K562 treated with DMSO at 1 percent for 12 hours (cell line): ENCODE data around the gene SPA17. TPM values are rescaled to one million over a fixed set of nuclear protein-coding genes. Genes with fewer than 3 reads are reported as not detected.

Experiments
- total RNA-seq: library from RNA; unstranded; fragments of 300-600 nt; gene quantifications from 2 replicates; pipeline ENCODE4 v1.2.3, GENCODE V29; 2022; ENCODE audit not compliant: insufficient read depth

SPA17 gene
- 5.3 and 8.6 TPM in 2 replicates for total RNA-seq

DNA sequence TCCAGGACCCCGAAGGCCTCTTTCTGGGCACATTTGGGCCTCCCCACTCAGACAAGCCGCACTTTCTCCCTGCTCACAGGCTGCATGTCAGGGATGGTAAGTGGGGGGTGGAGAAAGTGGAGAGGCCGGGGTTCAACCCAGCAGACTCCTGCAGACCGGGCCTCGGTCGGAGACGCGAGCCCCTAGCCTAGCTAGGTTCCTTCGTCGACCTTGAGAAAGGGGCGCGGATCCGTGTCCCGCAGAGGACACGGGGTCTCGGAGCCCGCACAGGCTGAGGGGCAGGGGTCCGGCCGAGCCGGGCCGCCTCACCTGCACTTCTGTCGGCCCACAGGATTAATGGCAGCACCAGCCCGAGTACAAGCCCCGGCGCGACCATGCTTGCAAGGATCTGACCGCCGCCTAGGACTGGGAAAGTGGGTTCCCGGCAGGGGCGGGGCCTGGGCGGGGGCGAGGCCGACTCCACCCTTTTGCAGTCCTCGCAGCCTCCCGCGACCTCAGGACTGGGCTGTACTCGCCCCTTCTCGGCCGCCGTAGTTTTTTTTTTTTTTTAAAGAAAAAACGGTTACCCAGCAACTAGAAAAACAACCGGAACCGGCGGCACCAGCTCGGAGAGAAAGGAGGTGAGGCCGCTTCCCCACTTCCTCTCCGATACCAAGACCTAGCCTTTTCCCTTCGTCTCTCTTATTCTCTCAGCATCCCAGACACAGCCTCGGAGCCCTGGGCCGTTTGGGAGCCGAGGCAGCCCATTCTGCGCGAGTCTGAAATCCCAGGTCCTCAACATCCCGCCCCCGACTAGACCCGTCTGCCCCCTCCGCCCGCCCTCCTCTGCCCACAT lies at the start of gene SPA17, which contains the start of gene SIAE:
Gene SPA17 (plus strand): TSS at position 572 of the 835 bp plus-strand sequence. CDS start 1,361 bp downstream, outside the sequence.
Gene SIAE (minus strand): TSS at position 407 of the 835 bp plus-strand sequence. CDS start 31 bp downstream, at position 376.

DNA sequence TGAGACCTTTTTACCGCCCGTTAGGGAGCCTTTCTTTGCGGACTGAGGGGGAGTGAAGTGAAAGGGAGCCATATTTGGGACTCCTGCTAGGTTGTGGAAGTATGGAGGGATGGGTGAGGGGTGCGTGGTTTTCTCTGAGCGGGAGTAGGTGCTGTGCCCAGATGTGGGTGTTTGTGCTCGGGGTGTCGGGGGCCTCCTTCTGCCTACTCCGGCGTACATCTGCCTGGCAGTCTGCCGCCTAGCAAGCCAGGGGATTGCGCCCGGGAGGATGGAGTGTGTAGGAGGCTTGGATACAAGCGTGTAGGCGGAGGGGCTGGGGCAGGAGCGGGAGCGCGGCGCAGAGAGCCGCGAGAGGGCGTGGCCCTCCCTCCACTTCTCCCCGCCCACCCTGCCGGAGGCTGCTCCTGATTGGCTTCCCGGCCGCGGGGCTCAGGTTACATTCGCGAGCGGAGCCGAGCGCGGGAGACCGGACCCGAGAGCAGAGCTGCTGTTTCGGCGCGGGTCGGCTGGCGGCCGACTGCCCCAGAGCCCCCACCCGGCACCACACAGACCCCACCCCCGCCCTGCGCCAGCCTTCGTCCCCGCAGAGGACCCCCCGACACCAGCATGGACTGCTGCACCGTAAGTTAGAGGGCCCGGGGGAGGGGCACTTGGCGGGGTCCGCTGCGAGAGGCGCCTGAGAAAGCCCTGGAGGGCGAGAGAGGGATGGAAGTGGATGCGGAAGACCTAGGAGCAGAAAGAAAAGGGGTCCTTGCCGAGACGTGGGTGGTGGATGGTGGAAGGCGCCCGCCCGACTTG lies 66.0 kb downstream of the SPA17 start, which contains the start of gene NRGN:
Gene NRGN (plus strand): TSS at position 464 of the 798 bp plus-strand sequence. CDS start 143 bp downstream, at position 607.

Other genes starting within 250 kb of the SPA17 start
- gene OR8B4, start 249.0 kb upstream of the SPA17 start, total RNA-seq: not detected in 2 replicates
- gene OR8B8, start 228.2 kb upstream of the SPA17 start, total RNA-seq: not detected in 2 replicates
- gene OR8B12, start 130.2 kb upstream of the SPA17 start, total RNA-seq: not detected in 2 replicates
- gene OR8A1, start 103.9 kb upstream of the SPA17 start, total RNA-seq: 0.19 and 0.20 TPM in 2 replicates
- gene PANX3, start 62.5 kb upstream of the SPA17 start, total RNA-seq: 0.88 and 1.4 TPM in 2 replicates
- 14.3 and 38.0 TPM in 2 replicates for gene TBRG1, start 51.0 kb upstream of the SPA17 start, total RNA-seq
- 1.3 and 3.1 TPM in 2 replicates for gene SIAE, start 165 bp upstream of the SPA17 start, total RNA-seq
- gene NRGN, start 66.0 kb downstream of the SPA17 start, total RNA-seq: 9.5 and 12.0 TPM in 2 replicates
- not detected in 2 replicates for gene VSIG2, start 78.4 kb downstream of the SPA17 start, total RNA-seq
- 0.78 and 1.8 TPM in 2 replicates for gene ESAM, start 88.4 kb downstream of the SPA17 start, total RNA-seq
- gene MSANTD2, start 126.5 kb downstream of the SPA17 start, total RNA-seq: 2.2 and 11.2 TPM in 2 replicates
- gene ROBO3, start 191.5 kb downstream of the SPA17 start, total RNA-seq: 1.6 TPM in 1 of 2 replicates, not detected in the other
- gene ROBO4, start 224.0 kb downstream of the SPA17 start, total RNA-seq: not detected in 2 replicates
- not detected in 2 replicates for gene HEPN1, start 245.3 kb downstream of the SPA17 start, total RNA-seq